T-helper 17 cell (primary cell): Measurements from ENCODE around the gene EDN2. TPM values are rescaled to one million over a fixed set of nuclear protein-coding genes. Genes with fewer than 3 reads are reported as not detected.

Experiments used
- ATAC-seq: fragments of 150-1000 bp; cut with Tn5 transposase; 2 replicates; pipeline ENCODE4 v1.10.0; 2021; ENCODE audit warnings: mild to moderate bottlenecking, moderate library complexity
- DNase-seq, 3 donors: peaks; one replicate each; pipeline versions ENCODE4 v3.0.0 to v3.0.0-alpha.2; 2020 to 2021
- H3K9me3 ChIP-seq: one replicate; pipeline ENCODE4 v1.7.0; 2013; ENCODE audit warnings: low read length, mild to moderate bottlenecking; ENCODE audit not compliant: control insufficient read depth, poor library complexity, severe bottlenecking
- H3K27ac Mint-ChIP-seq: one replicate; pipeline ENCODE4 v1.8.0; 2022; ENCODE audit warnings: mild to moderate bottlenecking, moderate library complexity, mixed read lengths
- H3K27me3 Mint-ChIP-seq: one replicate; pipeline ENCODE4 v1.8.0; 2022; ENCODE audit warnings: mixed read lengths
- H3K36me3 Mint-ChIP-seq: one replicate; pipeline ENCODE4 v1.8.0; 2022; ENCODE audit warnings: low read depth, mixed read lengths
- H3K4me1 Mint-ChIP-seq: one replicate; pipeline ENCODE4 v1.8.0; 2022; ENCODE audit warnings: mild to moderate bottlenecking, mixed read lengths
- H3K4me3 Mint-ChIP-seq: one replicate; pipeline ENCODE4 v1.8.0; 2022; ENCODE audit warnings: mild to moderate bottlenecking, moderate library complexity, mixed read lengths
- total RNA-seq, 4 donors: library from RNA in 2 of 4; stranded (reverse) in 2 of 4; gene quantifications; one replicate each; pipeline ENCODE4 v1.2.3 and lab custom pipeline; 2022 to 2026

EDN2 gene
- total RNA-seq, 2 donors from 2014 or later, result 0.37 TPM; not detected in 1

DNA sequence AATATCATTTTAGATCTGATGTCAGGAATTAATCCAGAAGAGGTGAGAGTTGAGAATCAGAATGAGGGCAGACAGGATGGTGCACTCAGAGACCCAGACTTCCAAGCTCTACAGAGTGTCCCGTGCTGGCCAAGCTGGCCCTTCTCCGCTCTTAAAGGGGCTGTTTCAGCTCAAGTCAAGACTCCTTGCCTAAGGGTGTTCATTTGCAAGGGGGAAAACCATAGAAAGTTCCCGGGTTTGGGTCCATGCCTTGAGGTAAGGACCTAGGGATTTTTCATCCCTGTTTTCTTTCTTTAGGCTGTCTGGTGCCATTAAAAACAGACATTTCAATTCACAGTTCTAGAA lies 47.5 kb downstream of the EDN2 start:
- no peak for ATAC-seq
- DNase-seq, result no peak
- peaks cover 4% of the 10 kb centered on the region for H3K36me3 Mint-ChIP-seq
- no peak overlapping the region for H3K27ac Mint-ChIP-seq
- no peak overlapping the region for H3K4me3 Mint-ChIP-seq
- H3K27me3 Mint-ChIP-seq, result peaks cover 41% of the 10 kb centered on the region
- H3K9me3 ChIP-seq, result no peaks in the 10 kb centered on the region
- peaks cover 3% of the 10 kb centered on the region for H3K4me1 Mint-ChIP-seq

GRCh38 chr1:41436281-41437010 lies 48.0 kb downstream of the EDN2 start:
- peaks cover 3% of the 10 kb centered on the region for H3K4me1 Mint-ChIP-seq
- DNase-seq (no peak), ATAC-seq (no peak)

GRCh38 chr1:41435570-41436178 lies 48.8 kb downstream of the EDN2 start:
- Mint-ChIP-seq H3K36me3 (peaks cover 4% of the 10 kb centered on the region), H3K27ac (no peak overlapping the region), H3K4me3 (no peak overlapping the region), H3K4me1 (peaks cover 3% of the 10 kb centered on the region), H3K27me3 (peaks cover 41% of the 10 kb centered on the region)
- ATAC-seq, result no peak
- DNase-seq, result no peak
- no peaks in the 10 kb centered on the region for H3K9me3 ChIP-seq

More at GRCh38 chr1:41436281-41437010, 48.0 kb downstream of the EDN2 start:
- Mint-ChIP-seq H3K4me3 (no peak overlapping the region), H3K36me3 (peaks cover 4% of the 10 kb centered on the region), H3K27ac (no peak overlapping the region), H3K27me3 (peaks cover 41% of the 10 kb centered on the region)
- H3K9me3 ChIP-seq, result no peaks in the 10 kb centered on the region

GRCh38 chr1:41434748-41435449 lies 49.6 kb downstream of the EDN2 start:
- Mint-ChIP-seq H3K27me3 (peaks cover 41% of the 10 kb centered on the region), H3K36me3 (peaks cover 4% of the 10 kb centered on the region), H3K4me3 (no peak overlapping the region), H3K4me1 (peaks cover 3% of the 10 kb centered on the region), H3K27ac (no peak overlapping the region)
- no peaks in the 10 kb centered on the region for H3K9me3 ChIP-seq
- ATAC-seq (no peak), DNase-seq (no peak)

GRCh38 chr1:41434306-41434705 lies 50.2 kb downstream of the EDN2 start:
- DNase-seq (no peak), ATAC-seq (no peak)
- Mint-ChIP-seq H3K4me1 (peaks cover 3% of the 10 kb centered on the region), H3K27ac (no peak overlapping the region), H3K27me3 (peaks cover 42% of the 10 kb centered on the region), H3K4me3 (no peak overlapping the region), H3K36me3 (peaks cover 4% of the 10 kb centered on the region)
- H3K9me3 ChIP-seq, result no peaks in the 10 kb centered on the region

GRCh38 chr1:41433501-41433900 lies 51.0 kb downstream of the EDN2 start:
- peaks cover 4% of the 10 kb centered on the region for H3K4me1 Mint-ChIP-seq
- H3K36me3 Mint-ChIP-seq, result peaks cover 6% of the 10 kb centered on the region
- H3K9me3 ChIP-seq, result no peaks in the 10 kb centered on the region
- H3K27ac Mint-ChIP-seq, result no peak overlapping the region
- DNase-seq (no peak), ATAC-seq (no peak)
- H3K4me3 Mint-ChIP-seq, result no peak overlapping the region
- H3K27me3 Mint-ChIP-seq, result peaks cover 50% of the 10 kb centered on the region

DNA sequence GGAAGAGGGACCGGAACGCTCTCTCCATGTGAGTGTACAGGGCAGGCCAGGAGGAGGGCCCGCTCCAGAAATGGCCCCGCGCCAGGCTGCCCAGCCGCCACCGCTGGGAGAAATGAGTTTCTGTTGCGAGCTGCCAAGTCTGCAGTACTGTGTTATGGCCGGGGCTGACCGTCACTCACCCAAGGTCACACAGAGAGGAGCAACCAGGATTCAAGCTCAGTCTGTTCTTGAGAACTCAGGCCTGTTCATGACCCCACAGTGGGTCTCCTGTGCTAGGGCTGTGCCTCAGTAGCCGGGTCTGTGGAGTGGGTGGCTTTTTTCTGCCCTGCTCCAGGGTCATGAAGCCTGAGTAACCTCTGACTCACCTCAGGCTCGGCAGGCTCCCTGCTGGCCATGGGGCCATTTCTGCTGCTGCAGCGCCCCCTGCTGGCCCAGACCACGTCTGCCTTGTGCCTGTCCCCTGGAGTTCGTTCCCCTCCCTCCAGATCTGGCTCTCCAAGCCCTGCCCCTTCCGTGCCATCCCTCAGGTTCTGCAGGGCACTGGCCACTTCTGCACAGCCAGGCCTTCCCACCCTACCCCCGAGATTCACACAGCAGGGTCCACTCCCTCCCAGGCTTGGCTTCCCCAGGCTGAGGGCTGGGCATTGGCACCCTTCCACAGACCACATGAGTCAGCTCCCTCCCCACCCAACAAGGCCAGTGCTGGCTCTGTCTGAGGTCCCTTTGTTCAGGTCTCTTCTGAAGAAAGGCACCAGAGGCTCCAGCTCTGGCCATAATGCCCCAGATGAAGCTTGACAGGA lies 51.8 kb downstream of the EDN2 start:
- Mint-ChIP-seq H3K27me3 (peaks cover 57% of the 10 kb centered on the region), H3K27ac (no peak overlapping the region), H3K4me1 (peaks cover 7% of the 10 kb centered on the region), H3K36me3 (peaks cover 8% of the 10 kb centered on the region), H3K4me3 (no peak overlapping the region)
- peak; percentile 22 to 54 (median 34) for DNase-seq
- ATAC-seq, result peak; percentile 67
- H3K9me3 ChIP-seq, result no peaks in the 10 kb centered on the region

DNA sequence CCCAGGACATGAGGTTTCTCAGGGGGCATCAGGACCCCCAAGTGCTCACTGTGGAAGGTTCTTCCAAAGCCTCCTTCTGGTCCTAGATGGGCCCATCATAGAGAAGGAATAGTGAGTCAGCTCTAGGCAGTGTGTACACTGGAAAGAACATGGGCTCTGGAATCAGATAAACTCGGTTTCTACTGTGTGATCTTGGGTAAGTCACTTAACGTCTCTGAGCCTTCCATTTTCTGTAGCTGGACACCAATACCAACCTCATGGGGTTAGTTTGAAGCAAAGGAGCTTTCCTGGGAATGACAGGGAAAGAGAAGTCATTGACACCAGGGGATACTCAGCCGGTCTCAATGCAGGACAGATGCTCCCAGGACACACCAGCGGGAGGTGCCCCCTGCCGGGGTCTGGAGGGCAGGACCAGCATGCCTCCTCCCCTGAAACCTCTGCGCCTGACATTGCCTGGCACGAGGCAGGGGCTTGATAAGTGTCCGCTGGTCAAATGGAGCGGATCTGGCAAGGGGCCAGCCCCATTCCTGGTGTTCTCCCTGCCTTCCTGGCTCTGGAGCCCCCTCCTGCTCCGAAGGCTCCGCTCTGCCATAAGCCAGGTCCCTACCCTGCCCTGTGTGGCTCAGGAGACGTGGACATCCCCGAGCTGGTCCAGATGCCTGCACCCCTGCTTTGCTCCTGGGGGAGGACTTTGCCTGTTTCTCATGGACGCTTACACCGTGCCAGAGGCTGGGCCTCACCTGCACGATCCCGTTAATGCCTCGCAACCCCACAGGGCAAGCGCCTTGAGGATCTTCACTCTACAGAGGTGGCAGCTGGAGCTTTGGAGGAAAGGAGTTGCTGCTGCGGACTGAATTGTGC lies 52.8 kb downstream of the EDN2 start:
- no peaks in the 10 kb centered on the region for H3K9me3 ChIP-seq
- H3K27ac Mint-ChIP-seq, result no peak overlapping the region
- no peak overlapping the region for H3K4me3 Mint-ChIP-seq
- ATAC-seq (no peak), DNase-seq (no peak)
- H3K27me3 Mint-ChIP-seq, result peaks cover 54% of the 10 kb centered on the region
- peaks cover 7% of the 10 kb centered on the region for H3K4me1 Mint-ChIP-seq
- H3K36me3 Mint-ChIP-seq, result peaks cover 8% of the 10 kb centered on the region

DNA sequence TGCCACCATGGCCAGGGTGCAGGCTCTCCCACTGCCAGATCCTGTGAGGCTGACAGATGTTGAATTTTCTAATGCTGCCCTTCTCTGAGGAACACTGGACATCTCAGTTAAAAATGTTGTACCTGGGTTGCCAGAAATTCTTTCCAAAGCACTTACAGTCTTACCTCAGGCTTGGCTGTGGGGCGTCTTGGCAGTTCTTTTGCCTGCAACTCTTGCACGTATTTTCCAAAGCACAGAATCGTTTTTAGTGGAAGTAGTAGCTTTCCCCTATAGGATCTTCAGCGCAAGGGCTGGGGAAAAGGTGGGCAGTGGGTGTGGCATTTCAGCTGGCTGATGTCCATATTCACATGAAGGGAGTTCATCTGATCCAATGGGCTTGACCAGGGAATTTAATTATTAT lies 53.9 kb downstream of the EDN2 start:
- Mint-ChIP-seq H3K27me3 (peaks cover 43% of the 10 kb centered on the region), H3K4me1 (peaks cover 7% of the 10 kb centered on the region), H3K4me3 (no peak overlapping the region), H3K27ac (no peak overlapping the region), H3K36me3 (peaks cover 8% of the 10 kb centered on the region)
- H3K9me3 ChIP-seq, result no peaks in the 10 kb centered on the region
- DNase-seq (no peak), ATAC-seq (no peak)

DNA sequence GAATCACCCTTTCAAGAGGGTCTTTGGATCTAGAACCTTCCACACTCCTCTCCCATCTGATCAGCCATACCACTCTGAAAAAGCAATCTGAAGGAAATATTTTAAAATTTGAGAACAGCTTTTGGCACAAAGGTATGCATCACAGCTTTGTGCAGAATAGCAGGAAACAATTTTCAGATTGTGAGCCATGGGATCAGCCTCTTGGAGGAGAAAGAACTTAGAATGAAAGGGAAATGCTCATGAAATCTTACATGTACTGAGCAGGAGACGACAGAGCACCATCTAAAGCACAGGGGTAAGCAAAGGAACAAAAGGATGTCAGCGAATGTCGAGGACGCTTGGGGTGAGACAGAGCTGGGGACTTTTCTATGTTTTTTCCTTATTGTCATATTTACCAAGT lies 54.4 kb downstream of the EDN2 start:
- no peaks in the 10 kb centered on the region for H3K9me3 ChIP-seq
- ATAC-seq (no peak), DNase-seq (no peak)
- no peak overlapping the region for H3K27ac Mint-ChIP-seq
- peaks cover 37% of the 10 kb centered on the region for H3K27me3 Mint-ChIP-seq
- H3K36me3 Mint-ChIP-seq, result peaks cover 8% of the 10 kb centered on the region
- peaks cover 7% of the 10 kb centered on the region for H3K4me1 Mint-ChIP-seq
- no peak overlapping the region for H3K4me3 Mint-ChIP-seq

DNA sequence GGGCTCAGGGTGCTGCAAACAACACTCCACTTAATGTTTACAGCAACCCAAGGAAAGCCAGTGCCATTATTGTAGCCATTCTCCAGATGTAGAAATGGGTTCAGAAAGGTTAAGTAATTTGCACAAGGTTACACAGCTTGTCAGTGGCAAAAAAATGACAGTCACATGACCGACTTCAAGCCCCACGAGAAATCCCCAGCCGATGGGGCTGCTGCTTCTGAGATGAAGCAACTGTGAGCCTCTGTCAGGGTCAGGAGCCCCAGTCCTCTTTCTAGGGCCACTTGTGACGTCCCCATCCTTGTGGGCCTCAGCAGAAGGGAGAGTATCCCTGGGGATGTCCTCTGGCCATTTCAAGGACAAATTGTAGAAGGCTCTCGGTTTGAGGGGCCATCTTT lies 54.8 kb downstream of the EDN2 start:
- peaks cover 8% of the 10 kb centered on the region for H3K36me3 Mint-ChIP-seq
- DNase-seq, result no peak
- no peak overlapping the region for H3K27ac Mint-ChIP-seq

More for the DNA sequence above, 54.8 kb downstream of the EDN2 start:
- Mint-ChIP-seq H3K4me3 (no peak overlapping the region), H3K27me3 (peaks cover 33% of the 10 kb centered on the region), H3K4me1 (peaks cover 7% of the 10 kb centered on the region)
- no peak for ATAC-seq
- H3K9me3 ChIP-seq, result no peaks in the 10 kb centered on the region
